ENCODE measurements around the gene GPC5. TPM values are rescaled to one million over a fixed set of nuclear protein-coding genes. Genes with fewer than 3 reads are reported as not detected.

Gene GPC5
- total RNA-seq, 2 experiments from 2014 or later: 0.14 TPM; not detected in 1

DNA sequence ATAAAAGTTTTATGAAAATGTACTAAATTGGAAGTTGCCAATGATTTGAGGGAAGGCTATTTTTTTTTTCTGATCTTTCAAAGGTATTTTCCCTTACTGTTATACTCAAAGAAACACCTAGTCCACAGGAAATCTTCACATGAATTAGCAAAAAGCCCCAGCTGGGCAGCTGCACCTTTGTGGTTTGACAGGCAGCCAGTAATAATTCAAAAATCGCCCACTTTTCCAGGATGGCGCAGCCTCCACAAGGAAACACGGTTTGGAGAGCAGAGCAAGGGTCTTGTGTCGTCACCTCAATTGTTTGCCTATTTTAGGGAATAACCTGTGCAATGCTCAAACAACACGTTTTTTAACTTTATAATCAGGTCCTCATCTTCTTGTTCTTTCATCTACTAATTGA lies 1503.3 kb downstream of the GPC5 start:
- Mint-ChIP-seq H3K9me3 (peaks cover 2% of the 10 kb centered on the region), H3K36me3 (no peaks in the 10 kb centered on the region), H3K4me3 (no peak overlapping the region), H3K27ac (no peak overlapping the region), H3K27me3 (no peaks in the 10 kb centered on the region), H3K4me1 (no peaks in the 10 kb centered on the region)
- no peak for DNase-seq
- POLR2A ChIA-PET: no interaction called here
- ATAC-seq (ENCODE audit: low read depth): no peak

DNA sequence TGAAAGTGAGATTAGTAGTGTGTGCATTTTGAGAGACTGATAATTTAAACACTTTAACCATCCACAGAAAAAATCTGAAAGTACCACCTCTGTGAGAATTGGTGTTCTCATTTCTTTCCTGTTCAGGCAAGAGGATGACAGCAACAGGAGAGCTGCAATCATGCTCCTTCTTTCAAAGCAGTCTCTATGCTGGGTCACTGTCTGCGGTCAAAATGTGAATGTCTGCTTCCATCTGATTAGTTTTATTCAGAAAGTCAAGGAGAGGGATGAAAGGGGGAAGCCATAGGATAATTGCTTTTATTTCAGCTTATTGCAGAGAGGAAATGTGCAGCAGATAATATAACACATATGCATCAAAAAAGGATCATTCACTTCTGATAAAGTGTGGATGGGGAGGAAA lies 1514.2 kb downstream of the GPC5 start:
- Mint-ChIP-seq H3K4me3 (no peak overlapping the region), H3K4me1 (no peaks in the 10 kb centered on the region), H3K27ac (no peak overlapping the region), H3K9me3 (no peaks in the 10 kb centered on the region), H3K36me3 (no peaks in the 10 kb centered on the region), H3K27me3 (no peaks in the 10 kb centered on the region)
- no peak for ATAC-seq (ENCODE audit: low read depth)
- DNase-seq: no peak
- POLR2A ChIA-PET: no interaction called here

DNA sequence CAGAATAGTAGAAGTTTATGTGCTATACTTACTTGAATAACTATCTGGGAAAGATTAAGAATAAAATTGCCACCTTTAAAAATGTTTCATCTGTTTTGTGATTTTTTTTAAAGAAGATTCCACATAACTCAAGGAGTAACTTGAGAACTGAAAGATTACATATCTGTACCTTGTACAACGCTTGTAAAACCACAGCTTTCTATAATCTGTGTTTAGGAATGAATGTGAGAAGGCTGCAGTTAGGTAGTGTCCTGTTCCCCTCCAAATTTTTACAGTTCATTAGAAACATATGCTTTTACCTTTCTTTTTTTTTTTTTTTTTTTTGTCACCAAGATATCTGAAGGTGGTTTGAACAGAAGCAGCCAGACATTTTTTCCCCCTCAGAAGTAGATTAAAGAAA lies 1515.4 kb downstream of the GPC5 start:
- no peaks in the 10 kb centered on the region for H3K9me3 Mint-ChIP-seq

More for the DNA sequence above, 1515.4 kb downstream of the GPC5 start:
- DNase-seq (no peak), ATAC-seq (ENCODE audit: low read depth) (no peak)
- Mint-ChIP-seq H3K27ac (no peak overlapping the region), H3K4me1 (no peaks in the 10 kb centered on the region), H3K36me3 (no peaks in the 10 kb centered on the region), H3K4me3 (no peak overlapping the region), H3K27me3 (no peaks in the 10 kb centered on the region)
- POLR2A ChIA-PET: no interaction called here

Small RNAs within 50 kb of the gene (microRNA-seq; reads per million reads assigned to microRNA genes)
- not detected for gene MIR548AS

Other genes starting within 250 kb of the GPC5 start
- 10 to 100 TPM; 10.1 to 11.9 TPM for gene MIR17HG, start 50.9 kb upstream of the GPC5 start, total RNA-seq